H9 (cell line): ENCODE results near the gene SCFD1. TPM values are rescaled to one million over a fixed set of nuclear protein-coding genes. Genes with fewer than 3 reads are reported as not detected.

Experiments used
- DNase-seq: peaks from one replicate; pipeline ENCODE4 v3.0.0-alpha.2; 2017
- H2AFZ ChIP-seq: one replicate; pipeline ENCODE4 v1.6.1; 2013; ENCODE audit warnings: mild to moderate bottlenecking, low read length, control low read depth, moderate library complexity
- H2AK5ac ChIP-seq: 2 replicates; pipeline ENCODE4 v1.6.1; 2013; ENCODE audit warnings: low read length, control low read depth, mixed read lengths; ENCODE audit not compliant: insufficient read length
- H2BK120ac ChIP-seq: one replicate; pipeline ENCODE4 v1.6.1; 2013; ENCODE audit warnings: low read depth, mild to moderate bottlenecking, low read length, control low read depth, inconsistent platforms; ENCODE audit not compliant: poor library complexity, severe bottlenecking
- H2BK12ac ChIP-seq: 2 replicates; pipeline ENCODE4 v1.6.1; 2013; ENCODE audit warnings: low read length, control low read depth, mixed read lengths, low read depth; ENCODE audit not compliant: insufficient read length
- H2BK15ac ChIP-seq: 2 replicates; pipeline ENCODE4 v1.6.1; 2013; ENCODE audit warnings: low read depth, low read length, control low read depth
- H2BK20ac ChIP-seq: one replicate; pipeline ENCODE4 v1.6.1; 2013; ENCODE audit warnings: low read depth, mild to moderate bottlenecking, low read length, control low read depth, inconsistent platforms; ENCODE audit not compliant: poor library complexity, severe bottlenecking
- H2BK5ac ChIP-seq: 2 replicates; pipeline ENCODE4 v1.6.1; 2013; ENCODE audit warnings: low read length, control low read depth, mixed read lengths; ENCODE audit not compliant: insufficient read length
- H3K14ac ChIP-seq: 2 replicates; pipeline ENCODE4 v1.6.1; 2013; ENCODE audit warnings: low read length, control low read depth; ENCODE audit not compliant: insufficient read depth
- H3K18ac ChIP-seq: 2 replicates; pipeline ENCODE4 v1.6.1; 2013; ENCODE audit warnings: low read depth, mild to moderate bottlenecking, mixed read lengths, low read length, control low read depth; ENCODE audit not compliant: insufficient read length
- H3K23ac ChIP-seq: 2 replicates; pipeline ENCODE4 v1.6.1; 2013; ENCODE audit warnings: low read length, control low read depth, mixed read lengths, low read depth; ENCODE audit not compliant: insufficient read length
- H3K23me2 ChIP-seq: 2 replicates; pipeline ENCODE4 v1.6.1; 2013; ENCODE audit warnings: low read depth, mild to moderate bottlenecking, mixed read lengths, low read length, control low read depth; ENCODE audit not compliant: insufficient read length, poor library complexity, severe bottlenecking
- H3K27ac ChIP-seq: 2 replicates; pipeline ENCODE4 v1.5.1; 2013; ENCODE audit warnings: low read length, control low read depth, mixed read lengths, low read depth; ENCODE audit not compliant: insufficient read length
- H3K27me3 ChIP-seq: 2 replicates; pipeline ENCODE4 v1.6.1; 2013; ENCODE audit warnings: low read length, control low read depth, inconsistent platforms; ENCODE audit not compliant: insufficient read depth
- H3K4ac ChIP-seq: 2 replicates; pipeline ENCODE4 v1.6.1; 2013; ENCODE audit warnings: low read depth, mild to moderate bottlenecking, control low read depth, inconsistent platforms, low read length, moderate library complexity
- H3K4me1 ChIP-seq: 2 replicates; pipeline ENCODE4 v1.6.1; 2013; ENCODE audit warnings: low read length, control low read depth, inconsistent platforms; ENCODE audit not compliant: insufficient read depth
- H3K4me2 ChIP-seq: 2 replicates; pipeline ENCODE4 v1.6.1; 2013; ENCODE audit warnings: low read length, control low read depth, mixed read lengths; ENCODE audit not compliant: insufficient read length, insufficient read depth
- H3K56ac ChIP-seq: 2 replicates; pipeline ENCODE4 v1.6.1; 2013; ENCODE audit warnings: low read depth, mild to moderate bottlenecking, mixed read lengths, low read length, control low read depth; ENCODE audit not compliant: insufficient read length
- H3K79me1 ChIP-seq: 2 replicates; pipeline ENCODE4 v1.6.1; 2013; ENCODE audit warnings: low read depth, mild to moderate bottlenecking, moderate library complexity, low read length, control low read depth, inconsistent platforms; ENCODE audit not compliant: insufficient read depth, poor library complexity, severe bottlenecking
- H3K79me2 ChIP-seq: 2 replicates; pipeline ENCODE4 v1.6.1; 2013; ENCODE audit warnings: low read length, control low read depth, inconsistent platforms; ENCODE audit not compliant: insufficient read depth
- H3K9ac ChIP-seq: 2 replicates; pipeline ENCODE4 v1.6.1; 2013; ENCODE audit warnings: low read length, control low read depth, mixed read lengths; ENCODE audit not compliant: insufficient read length; ENCODE audit errors: extremely low read depth
- H3K9me3 ChIP-seq: one replicate; pipeline ENCODE4 v1.6.1; 2013; ENCODE audit warnings: low read depth, low read length, inconsistent platforms; ENCODE audit not compliant: control insufficient read depth
- H3T11ph ChIP-seq: one replicate; pipeline ENCODE4 v1.6.1; 2013; ENCODE audit warnings: mild to moderate bottlenecking, low read length, control low read depth, inconsistent platforms
- H4K20me1 ChIP-seq: one replicate; pipeline ENCODE4 v1.6.1; 2013; ENCODE audit not compliant: control insufficient read depth, insufficient read length, insufficient read depth
- H4K5ac ChIP-seq: 2 replicates; pipeline ENCODE4 v1.6.1; 2013; ENCODE audit warnings: low read depth, mild to moderate bottlenecking, mixed read lengths, low read length, control low read depth; ENCODE audit not compliant: insufficient read length
- H4K8ac ChIP-seq: replicated peaks from 2 replicates; pipeline ENCODE4 v1.6.1; 2013; ENCODE audit warnings: low read length, control low read depth, mixed read lengths, low read depth; ENCODE audit not compliant: insufficient read length
- H4K91ac ChIP-seq: 2 replicates; pipeline ENCODE4 v1.6.1; 2013; ENCODE audit warnings: low read depth, mild to moderate bottlenecking, moderate library complexity, mixed read lengths, low read length, control low read depth; ENCODE audit not compliant: insufficient read length
- H3K27ac Mint-ChIP-seq, 3 experiments: 2 replicates in 2 of 3; 3 replicates in 1 of 3; pipeline ENCODE4 v1.8.0; 2020 to 2021; ENCODE audit warnings: mixed read lengths in 3 of 3, mild to moderate bottlenecking in 1 of 3, moderate library complexity in 1 of 3
- H3K27me3 Mint-ChIP-seq: 2 replicates; pipeline ENCODE4 v1.8.0; 2021; ENCODE audit warnings: low read depth, mild to moderate bottlenecking, moderate library complexity, mixed read lengths
- H3K36me3 Mint-ChIP-seq, 3 experiments: 2 replicates in 2 of 3; 3 replicates in 1 of 3; pipeline ENCODE4 v1.8.0; 2020 to 2021; ENCODE audit warnings: low read depth in 3 of 3, mixed read lengths in 3 of 3; ENCODE audit not compliant: insufficient read depth in 1 of 3
- H3K4me1 Mint-ChIP-seq, 2 experiments: 2 replicates each; pipeline ENCODE4 v1.8.0; 2020; ENCODE audit warnings: mixed read lengths in 2 of 2
- H3K4me3 Mint-ChIP-seq, 2 experiments: 2 replicates in 1 of 2; 3 replicates in 1 of 2; pipeline ENCODE4 v1.8.0; 2020 to 2021; ENCODE audit warnings: mild to moderate bottlenecking in 2 of 2, mixed read lengths in 2 of 2, moderate library complexity in 1 of 2
- H3K9me3 Mint-ChIP-seq, 2 experiments: 2 replicates in 1 of 2; 3 replicates in 1 of 2; pipeline ENCODE4 v1.8.0; 2020; ENCODE audit warnings: mild to moderate bottlenecking in 2 of 2, mixed read lengths in 2 of 2, moderate library complexity in 1 of 2
- CTCF ChIP-seq: fragments of 200-600 bp; sonication (generic); conservative IDR thresholded peaks from 3 replicates; pipeline ENCODE4 v1.8.0; 2021; ENCODE audit warnings: antibody characterized with exemption, mild to moderate bottlenecking
- WGBS: extraction: QIAGEN DNeasy Blood & Tissue Kit; methylation state at CpG from one replicate; pipeline ENCODE4 v1.1.7; 2013; ENCODE audit warnings: missing lambda C conversion rate, low lambda C conversion rate, mixed read lengths; ENCODE audit not compliant: insufficient read length; ENCODE audit errors: extremely low coverage; 5-methylcytosine and 5-hydroxymethylcytosine counted together
- total RNA-seq: library from RNA; stranded (reverse); gene quantifications from 2 replicates; pipeline ENCODE4 v1.2.1, GENCODE V29; 2021

SCFD1 gene
- total RNA-seq, 1 experiment from 2014 or later = 85.2 TPM

GRCh38 chr14:30767624-30768023, 145.5 kb downstream of the SCFD1 start:
- no CpG with 5 or more reads among the region's 4 CpGs for WGBS
- no peak overlapping the region for H2BK12ac ChIP-seq
- H3K9me3 ChIP-seq = peaks cover 5% of the 10 kb centered on the region

More at GRCh38 chr14:30767624-30768023, 145.5 kb downstream of the SCFD1 start:
- H3K4me1 Mint-ChIP-seq = no peaks in the 10 kb centered on the region
- H3K27me3 ChIP-seq = no peaks in the 10 kb centered on the region
- H2AK5ac ChIP-seq = no peak overlapping the region
- H2BK20ac ChIP-seq = no peak overlapping the region
- H3T11ph ChIP-seq = no peak overlapping the region
- no peak overlapping the region for H2BK120ac ChIP-seq
- TF ChIP-seq CTCF = no peak
- H4K5ac ChIP-seq = no peak overlapping the region
- H3K23me2 ChIP-seq = no peaks in the 10 kb centered on the region
- no peaks in the 10 kb centered on the region for H3K79me2 ChIP-seq
- H3K14ac ChIP-seq = no peak overlapping the region
- no peaks in the 10 kb centered on the region for H3K4me1 ChIP-seq
- H2BK15ac ChIP-seq = no peak overlapping the region
- no peak overlapping the region for H3K4ac ChIP-seq
- H3K56ac ChIP-seq = no peak overlapping the region
- H3K18ac ChIP-seq = no peak overlapping the region
- H3K23ac ChIP-seq = no peak overlapping the region
- no peak overlapping the region for H2AFZ ChIP-seq
- H3K9ac ChIP-seq = no peak overlapping the region
- no peak overlapping the region for H4K91ac ChIP-seq
- no peaks in the 10 kb centered on the region for H3K79me1 ChIP-seq
- no peak overlapping the region for H3K4me2 ChIP-seq
- H3K9me3 Mint-ChIP-seq = peaks cover 22% of the 10 kb centered on the region in 2 experiments
- no peak for DNase-seq
- no peaks in the 10 kb centered on the region for H4K20me1 ChIP-seq
- no peak overlapping the region for H2BK5ac ChIP-seq
- H3K27ac Mint-ChIP-seq = no peak overlapping the region
- no peak overlapping the region for H4K8ac ChIP-seq
- no peak overlapping the region for H3K27ac ChIP-seq
- no peak overlapping the region for H3K4me3 Mint-ChIP-seq
- H3K36me3 Mint-ChIP-seq = peaks cover 4 to 20% (median 11%) of the 10 kb centered on the region in 3 experiments; a peak in 6 of 7 replicates
- no peaks in the 10 kb centered on the region for H3K27me3 Mint-ChIP-seq
